ENCODE data around the gene ASTN2. TPM values are rescaled to one million over a fixed set of nuclear protein-coding genes. Genes with fewer than 3 reads are reported as not detected.

Gene ASTN2
- total RNA-seq, 1 donor from 2014 or later: 0.53 TPM

DNA sequence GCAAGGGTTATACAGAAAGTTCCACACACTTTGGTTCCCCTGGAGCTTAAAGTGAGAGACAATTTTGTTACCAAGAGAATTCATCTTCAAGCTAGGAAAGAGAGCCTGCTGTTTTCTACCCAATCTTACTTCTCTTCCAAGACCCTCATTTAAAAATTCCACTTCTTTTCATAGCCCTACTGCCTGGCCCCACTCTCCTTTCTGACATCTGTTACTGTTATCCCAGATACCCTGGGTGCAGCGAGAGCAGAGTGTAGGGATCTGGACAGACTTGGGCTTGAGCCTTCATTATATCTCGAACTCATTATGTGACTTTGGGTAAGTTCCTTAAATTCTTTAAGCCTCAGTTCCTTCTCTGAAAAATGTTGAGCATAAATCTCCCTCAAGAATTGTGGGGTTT is 263.1 kb downstream of the ASTN2 start:
- no peaks in the 10 kb centered on the region for H3K27me3 ChIP-seq (ENCODE audit: control insufficient read depth, insufficient read depth, low read length)
- FAIRE-seq: no peak

GRCh38 chr9:117149996-117150395 is 264.9 kb downstream of the ASTN2 start:
- DNase-seq (ENCODE audit: low read depth): no peak
- FAIRE-seq: no peak
- H3K36me3 ChIP-seq (ENCODE audit: control insufficient read depth, insufficient read depth, low read length): no peaks in the 10 kb centered on the region
- TF ChIP-seq, protein P1, sequence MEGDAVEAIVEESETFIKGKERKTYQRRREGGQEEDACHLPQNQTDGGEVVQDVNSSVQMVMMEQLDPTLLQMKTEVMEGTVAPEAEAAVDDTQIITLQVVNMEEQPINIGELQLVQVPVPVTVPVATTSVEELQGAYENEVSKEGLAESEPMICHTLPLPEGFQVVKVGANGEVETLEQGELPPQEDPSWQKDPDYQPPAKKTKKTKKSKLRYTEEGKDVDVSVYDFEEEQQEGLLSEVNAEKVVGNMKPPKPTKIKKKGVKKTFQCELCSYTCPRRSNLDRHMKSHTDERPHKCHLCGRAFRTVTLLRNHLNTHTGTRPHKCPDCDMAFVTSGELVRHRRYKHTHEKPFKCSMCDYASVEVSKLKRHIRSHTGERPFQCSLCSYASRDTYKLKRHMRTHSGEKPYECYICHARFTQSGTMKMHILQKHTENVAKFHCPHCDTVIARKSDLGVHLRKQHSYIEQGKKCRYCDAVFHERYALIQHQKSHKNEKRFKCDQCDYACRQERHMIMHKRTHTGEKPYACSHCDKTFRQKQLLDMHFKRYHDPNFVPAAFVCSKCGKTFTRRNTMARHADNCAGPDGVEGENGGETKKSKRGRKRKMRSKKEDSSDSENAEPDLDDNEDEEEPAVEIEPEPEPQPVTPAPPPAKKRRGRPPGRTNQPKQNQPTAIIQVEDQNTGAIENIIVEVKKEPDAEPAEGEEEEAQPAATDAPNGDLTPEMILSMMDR (IDR thresholded peaks at IDR 0.05; ENCODE audit: insufficient read depth, low read length, severe bottlenecking): no peak
- H3K27me3 ChIP-seq (ENCODE audit: control insufficient read depth, insufficient read depth, low read length): no peaks in the 10 kb centered on the region
- no peak overlapping the region for H3K4me3 ChIP-seq (ENCODE audit: low read depth, low read length)

More for the DNA sequence above, 263.1 kb downstream of the ASTN2 start:
- TF ChIP-seq, protein P1 (IDR thresholded peaks at IDR 0.05; ENCODE audit: insufficient read depth, low read length, severe bottlenecking): no peak
- Histone ChIP-seq H3K36me3 (ENCODE audit: control insufficient read depth, insufficient read depth, low read length) (no peaks in the 10 kb centered on the region), H3K4me3 (ENCODE audit: low read depth, low read length) (no peak overlapping the region)
- no peak for DNase-seq (ENCODE audit: low read depth)

DNA sequence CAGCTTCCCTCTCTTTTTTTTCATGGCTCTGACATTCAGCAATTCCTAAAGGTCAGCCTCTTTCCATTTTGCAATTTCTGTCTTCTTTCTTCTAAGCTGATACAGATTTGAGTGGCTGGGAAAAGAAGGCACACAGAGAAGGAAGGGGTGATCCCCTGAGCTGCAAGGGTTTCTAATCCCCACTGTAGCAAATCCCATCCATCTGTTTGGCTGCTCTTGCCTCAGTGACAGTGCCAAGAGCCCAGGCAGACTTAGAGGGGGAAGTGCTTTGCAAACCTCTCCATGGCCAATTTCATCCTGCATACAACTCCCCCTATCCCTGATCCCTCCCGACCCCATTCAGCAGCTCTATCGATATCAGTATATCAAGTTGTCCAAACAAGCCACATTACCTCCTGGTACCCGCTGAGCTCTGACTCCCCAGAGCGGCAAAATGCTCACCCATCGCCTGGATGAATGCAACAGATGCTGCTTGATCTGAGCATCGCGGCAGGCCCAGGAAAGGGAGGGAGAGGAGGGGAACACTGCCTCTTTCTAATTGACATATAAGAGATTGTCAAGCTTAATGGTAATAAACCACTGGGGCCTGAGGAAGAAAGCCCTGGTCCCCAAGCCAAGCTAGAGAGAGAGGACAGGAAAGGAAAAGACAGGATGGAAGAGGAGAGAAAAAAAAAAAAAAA is 268.9 kb downstream of the ASTN2 start:
- no peak for FAIRE-seq
- no peak for DNase-seq (ENCODE audit: low read depth)
- H3K36me3 ChIP-seq (ENCODE audit: control insufficient read depth, insufficient read depth, low read length): no peaks in the 10 kb centered on the region
- no peaks in the 10 kb centered on the region for H3K27me3 ChIP-seq (ENCODE audit: control insufficient read depth, insufficient read depth, low read length)
- TF ChIP-seq, protein P1 (IDR thresholded peaks at IDR 0.05; ENCODE audit: insufficient read depth, low read length, severe bottlenecking): no peak
- no peak overlapping the region for H3K4me3 ChIP-seq (ENCODE audit: low read depth, low read length)

DNA sequence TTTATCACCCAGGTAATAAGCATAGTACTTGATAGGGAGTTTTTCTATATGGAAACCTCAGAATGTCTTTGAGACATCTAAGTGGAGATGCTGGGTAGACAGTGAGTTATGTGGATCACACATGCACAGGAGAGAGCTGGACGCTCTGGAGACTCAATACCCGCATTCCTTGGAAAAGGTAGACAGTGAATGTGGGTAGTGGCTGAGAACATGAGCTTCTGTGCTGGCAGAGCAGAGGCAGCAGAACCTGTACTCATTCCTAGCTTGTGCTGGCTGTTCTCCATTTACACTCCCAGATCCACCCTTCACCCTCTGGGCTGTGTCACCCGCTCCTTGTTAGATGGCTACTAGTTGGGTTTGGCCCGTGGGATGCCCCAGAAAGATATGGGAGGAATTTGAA is 269.8 kb downstream of the ASTN2 start:
- no peak for FAIRE-seq
- H3K27me3 ChIP-seq (ENCODE audit: control insufficient read depth, insufficient read depth, low read length): no peaks in the 10 kb centered on the region
- no peaks in the 10 kb centered on the region for H3K36me3 ChIP-seq (ENCODE audit: control insufficient read depth, insufficient read depth, low read length)
- TF ChIP-seq, protein P1 (IDR thresholded peaks at IDR 0.05; ENCODE audit: insufficient read depth, low read length, severe bottlenecking): no peak
- no peak overlapping the region for H3K4me3 ChIP-seq (ENCODE audit: low read depth, low read length)
- no peak for DNase-seq (ENCODE audit: low read depth)

DNA sequence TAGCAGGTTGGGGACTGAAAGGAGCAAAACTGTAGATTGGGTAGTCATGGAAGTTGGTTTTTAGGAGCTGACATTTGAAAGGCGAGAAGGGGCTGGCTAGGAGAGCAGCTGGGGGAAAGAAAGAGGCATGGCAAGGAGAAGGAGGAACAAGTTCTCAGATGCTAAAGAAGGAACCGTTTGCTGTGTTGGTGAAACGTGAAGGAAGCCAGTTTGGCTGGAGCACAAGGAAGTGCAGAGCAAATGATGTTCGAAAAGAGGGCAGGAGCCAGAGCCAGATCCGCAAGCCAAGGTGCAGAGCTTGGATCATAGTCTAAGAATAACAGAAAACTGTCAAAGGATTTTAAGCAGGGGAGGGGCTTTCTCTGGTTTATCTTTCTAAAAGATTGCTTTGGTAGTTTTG is 276.6 kb downstream of the ASTN2 start:
- FAIRE-seq (no peak), DNase-seq (ENCODE audit: low read depth) (no peak)
- TF ChIP-seq, protein P1 (IDR thresholded peaks at IDR 0.05; ENCODE audit: insufficient read depth, low read length, severe bottlenecking): no peak
- no peaks in the 10 kb centered on the region for H3K36me3 ChIP-seq (ENCODE audit: control insufficient read depth, insufficient read depth, low read length)
- H3K4me3 ChIP-seq (ENCODE audit: low read depth, low read length): no peak overlapping the region
- H3K27me3 ChIP-seq (ENCODE audit: control insufficient read depth, insufficient read depth, low read length): no peaks in the 10 kb centered on the region

- H3K4me3 ChIP-seq (ENCODE audit: low read depth, low read length): no peak overlapping the region
- no peaks in the 10 kb centered on the region for H3K36me3 ChIP-seq (ENCODE audit: control insufficient read depth, insufficient read depth, low read length)
- FAIRE-seq: no peak
- no peak for DNase-seq (ENCODE audit: low read depth)
- TF ChIP-seq, protein P1 (IDR thresholded peaks at IDR 0.05; ENCODE audit: insufficient read depth, low read length, severe bottlenecking): no peak
- H3K27me3 ChIP-seq (ENCODE audit: control insufficient read depth, insufficient read depth, low read length): no peaks in the 10 kb centered on the region
Observed at GRCh38 chr9:117136461-117136860, 278.4 kb downstream of the ASTN2 start.

All from bronchial epithelial cell (primary cell).